ENCODE measurements around the gene RPS6KB2.

RPS6KB2 gene

DNA sequence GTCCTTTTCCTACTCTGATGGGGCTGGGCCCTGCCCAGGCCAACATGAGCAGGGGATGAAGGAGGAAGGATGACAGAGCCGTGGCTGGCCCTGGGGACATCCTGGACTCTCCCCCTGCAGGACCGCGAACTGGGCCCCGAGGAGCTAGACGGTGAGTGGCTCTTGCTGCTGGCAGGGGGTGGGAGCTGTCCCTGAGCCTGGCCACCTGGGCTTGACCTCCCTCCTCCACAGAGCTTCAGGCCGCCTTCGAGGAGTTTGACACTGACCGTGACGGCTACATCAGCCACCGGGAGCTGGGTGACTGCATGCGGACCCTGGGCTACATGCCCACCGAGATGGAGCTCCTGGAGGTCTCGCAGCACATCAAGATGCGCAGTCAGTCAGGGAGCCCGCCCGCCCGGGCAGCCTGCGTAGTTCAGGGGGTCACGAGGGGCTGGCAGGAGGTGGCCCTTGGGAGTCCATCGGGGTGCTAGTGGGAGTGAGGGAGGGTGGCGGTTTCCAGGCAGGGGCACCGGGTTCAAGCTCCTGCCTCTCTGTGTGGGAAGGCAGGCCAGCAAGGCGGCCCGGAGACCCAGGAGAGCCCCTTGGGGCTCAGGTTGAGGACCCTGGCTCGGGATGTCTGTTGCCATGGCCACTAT lies 27.9 kb downstream of the RPS6KB2 start:
- no peak for TF ChIP-seq POLR2AphosphoS5 (IDR thresholded peaks at IDR 0.05; ENCODE audit: low read depth, low read length)
- TF ChIP-seq, protein P1, sequence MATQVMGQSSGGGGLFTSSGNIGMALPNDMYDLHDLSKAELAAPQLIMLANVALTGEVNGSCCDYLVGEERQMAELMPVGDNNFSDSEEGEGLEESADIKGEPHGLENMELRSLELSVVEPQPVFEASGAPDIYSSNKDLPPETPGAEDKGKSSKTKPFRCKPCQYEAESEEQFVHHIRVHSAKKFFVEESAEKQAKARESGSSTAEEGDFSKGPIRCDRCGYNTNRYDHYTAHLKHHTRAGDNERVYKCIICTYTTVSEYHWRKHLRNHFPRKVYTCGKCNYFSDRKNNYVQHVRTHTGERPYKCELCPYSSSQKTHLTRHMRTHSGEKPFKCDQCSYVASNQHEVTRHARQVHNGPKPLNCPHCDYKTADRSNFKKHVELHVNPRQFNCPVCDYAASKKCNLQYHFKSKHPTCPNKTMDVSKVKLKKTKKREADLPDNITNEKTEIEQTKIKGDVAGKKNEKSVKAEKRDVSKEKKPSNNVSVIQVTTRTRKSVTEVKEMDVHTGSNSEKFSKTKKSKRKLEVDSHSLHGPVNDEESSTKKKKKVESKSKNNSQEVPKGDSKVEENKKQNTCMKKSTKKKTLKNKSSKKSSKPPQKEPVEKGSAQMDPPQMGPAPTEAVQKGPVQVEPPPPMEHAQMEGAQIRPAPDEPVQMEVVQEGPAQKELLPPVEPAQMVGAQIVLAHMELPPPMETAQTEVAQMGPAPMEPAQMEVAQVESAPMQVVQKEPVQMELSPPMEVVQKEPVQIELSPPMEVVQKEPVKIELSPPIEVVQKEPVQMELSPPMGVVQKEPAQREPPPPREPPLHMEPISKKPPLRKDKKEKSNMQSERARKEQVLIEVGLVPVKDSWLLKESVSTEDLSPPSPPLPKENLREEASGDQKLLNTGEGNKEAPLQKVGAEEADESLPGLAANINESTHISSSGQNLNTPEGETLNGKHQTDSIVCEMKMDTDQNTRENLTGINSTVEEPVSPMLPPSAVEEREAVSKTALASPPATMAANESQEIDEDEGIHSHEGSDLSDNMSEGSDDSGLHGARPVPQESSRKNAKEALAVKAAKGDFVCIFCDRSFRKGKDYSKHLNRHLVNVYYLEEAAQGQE (IDR thresholded peaks at IDR 0.05; ENCODE audit: insufficient read depth in 1 of 2, low read depth in 2 of 2, low read length in 2 of 2) = no peak
- TF ChIP-seq TAF1 (IDR thresholded peaks at IDR 0.05; ENCODE audit: borderline replicate concordance, insufficient read depth, low read length) = no peak
- TF ChIP-seq FOXP2 (optimal IDR thresholded peaks at IDR 0.05; ENCODE audit: borderline replicate concordance, extremely low read depth, extremely low read length, insufficient read depth) = no peak
- TF ChIP-seq SIN3A (IDR thresholded peaks at IDR 0.05; ENCODE audit: borderline replicate concordance, insufficient read depth, low read length) = no peak

DNA sequence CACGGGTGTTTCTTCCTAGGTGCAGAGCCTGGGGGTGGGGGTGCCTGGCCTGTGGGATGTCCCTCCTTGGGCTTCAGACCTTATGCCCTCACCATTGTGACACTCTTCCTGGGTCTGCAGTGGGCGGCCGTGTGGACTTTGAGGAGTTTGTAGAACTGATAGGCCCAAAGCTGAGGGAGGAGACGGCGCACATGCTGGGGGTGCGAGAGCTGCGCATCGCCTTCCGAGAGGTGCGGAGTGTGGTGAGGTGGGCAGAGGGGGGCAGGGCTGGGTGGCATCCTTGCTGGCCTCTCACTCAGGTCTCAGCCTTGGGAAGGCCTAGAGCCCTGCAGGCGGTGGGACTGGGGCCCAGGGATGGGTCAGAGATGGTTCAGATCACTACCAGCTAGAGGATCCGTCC lies 29.2 kb downstream of the RPS6KB2 start:
- no peak for TF ChIP-seq TAF1 (IDR thresholded peaks at IDR 0.05; ENCODE audit: borderline replicate concordance, insufficient read depth, low read length)
- no peak for TF ChIP-seq FOXP2 (optimal IDR thresholded peaks at IDR 0.05; ENCODE audit: borderline replicate concordance, extremely low read depth, extremely low read length, insufficient read depth)
- no peak for TF ChIP-seq SIN3A (IDR thresholded peaks at IDR 0.05; ENCODE audit: borderline replicate concordance, insufficient read depth, low read length)
- TF ChIP-seq, protein P1 (IDR thresholded peaks at IDR 0.05; ENCODE audit: insufficient read depth in 1 of 2, low read depth in 2 of 2, low read length in 2 of 2) = no peak
- TF ChIP-seq POLR2AphosphoS5 (IDR thresholded peaks at IDR 0.05; ENCODE audit: low read depth, low read length) = no peak

DNA sequence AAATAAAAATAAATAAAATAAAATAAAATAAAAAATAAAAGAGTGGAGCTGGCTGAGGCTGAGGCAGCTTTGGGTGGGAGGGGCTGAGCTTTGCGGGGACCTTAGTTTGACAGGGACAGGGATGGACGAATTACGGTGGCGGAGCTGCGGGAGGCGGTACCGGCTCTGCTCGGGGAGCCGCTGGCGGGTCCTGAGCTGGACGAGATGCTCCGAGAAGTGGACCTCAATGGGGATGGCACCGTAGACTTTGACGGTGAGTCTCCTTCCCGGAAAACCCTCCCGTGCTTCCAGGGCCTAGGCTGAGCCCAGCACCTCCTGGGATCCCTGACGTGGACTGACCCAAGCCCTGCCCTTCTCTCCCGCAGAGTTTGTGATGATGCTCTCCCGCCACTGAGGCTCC lies 30.0 kb downstream of the RPS6KB2 start:
- TF ChIP-seq, protein P1 (IDR thresholded peaks at IDR 0.05; ENCODE audit: insufficient read depth in 1 of 2, low read depth in 2 of 2, low read length in 2 of 2) = no peak
- TF ChIP-seq FOXP2 (optimal IDR thresholded peaks at IDR 0.05; ENCODE audit: borderline replicate concordance, extremely low read depth, extremely low read length, insufficient read depth) (no peak), TAF1 (IDR thresholded peaks at IDR 0.05; ENCODE audit: borderline replicate concordance, insufficient read depth, low read length) (no peak), POLR2AphosphoS5 (IDR thresholded peaks at IDR 0.05; ENCODE audit: low read depth, low read length) (no peak), SIN3A (IDR thresholded peaks at IDR 0.05; ENCODE audit: borderline replicate concordance, insufficient read depth, low read length) (no peak)

DNA sequence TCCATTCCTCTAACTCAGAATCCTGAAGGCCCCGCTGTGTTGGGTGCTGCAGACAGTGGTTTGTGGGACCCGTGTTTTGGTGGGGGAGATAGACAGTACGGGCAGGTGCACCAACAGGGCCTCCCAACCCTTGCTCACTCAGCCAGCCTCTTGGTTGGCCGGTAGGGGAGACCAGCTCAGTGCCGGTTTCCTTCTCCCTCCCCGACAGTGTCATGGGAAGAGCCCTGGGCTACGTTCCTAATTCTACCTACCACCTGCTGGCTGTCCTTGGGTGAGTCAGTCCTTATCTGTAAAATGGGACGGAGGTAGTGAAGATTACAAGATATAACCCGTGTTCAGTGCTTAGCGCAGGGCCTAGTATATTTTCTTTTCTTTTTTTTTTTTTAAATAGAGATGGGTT lies 34.9 kb downstream of the RPS6KB2 start:
- TF ChIP-seq TAF1 (IDR thresholded peaks at IDR 0.05; ENCODE audit: borderline replicate concordance, insufficient read depth, low read length) = no peak
- TF ChIP-seq, protein P1 (IDR thresholded peaks at IDR 0.05; ENCODE audit: insufficient read depth in 1 of 2, low read depth in 2 of 2, low read length in 2 of 2) = no peak
- TF ChIP-seq POLR2AphosphoS5 (IDR thresholded peaks at IDR 0.05; ENCODE audit: low read depth, low read length) = no peak
- TF ChIP-seq SIN3A (IDR thresholded peaks at IDR 0.05; ENCODE audit: borderline replicate concordance, insufficient read depth, low read length) = no peak
- TF ChIP-seq FOXP2 (optimal IDR thresholded peaks at IDR 0.05; ENCODE audit: borderline replicate concordance, extremely low read depth, extremely low read length, insufficient read depth) = no peak
